ENCODE data around the gene HES4. TPM values are rescaled to one million over a fixed set of nuclear protein-coding genes. Genes with fewer than 3 reads are reported as not detected.

Gene HES4
- total RNA-seq, 3 donors from 2014 or later: 8.3 to 36.4 (median 34.2) TPM

DNA sequence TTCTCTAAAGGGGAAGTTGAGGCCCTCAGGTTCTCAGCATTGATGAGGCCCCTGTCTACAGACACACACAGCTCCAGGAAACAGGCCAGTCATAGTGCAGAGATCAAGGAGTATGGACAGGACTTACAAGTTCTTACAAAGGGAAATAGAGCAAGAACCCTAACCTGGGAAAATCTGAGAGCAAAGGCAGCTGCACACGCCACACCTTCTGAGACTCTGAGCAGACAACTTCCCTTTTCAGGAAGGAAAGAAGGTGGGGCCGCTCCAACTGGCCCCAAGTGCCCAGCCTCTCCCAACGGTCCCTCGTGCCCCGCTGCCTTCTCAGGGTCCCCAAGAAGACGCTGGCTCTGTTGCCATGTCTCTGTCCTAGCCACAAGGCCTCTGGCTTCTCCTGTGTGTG is 44.4 kb downstream of the HES4 start:
- H3K36me3 ChIP-seq: peaks cover 7% of the 10 kb centered on the region
- H3K9me3 ChIP-seq: no peaks in the 10 kb centered on the region
- TF ChIP-seq, protein P1, sequence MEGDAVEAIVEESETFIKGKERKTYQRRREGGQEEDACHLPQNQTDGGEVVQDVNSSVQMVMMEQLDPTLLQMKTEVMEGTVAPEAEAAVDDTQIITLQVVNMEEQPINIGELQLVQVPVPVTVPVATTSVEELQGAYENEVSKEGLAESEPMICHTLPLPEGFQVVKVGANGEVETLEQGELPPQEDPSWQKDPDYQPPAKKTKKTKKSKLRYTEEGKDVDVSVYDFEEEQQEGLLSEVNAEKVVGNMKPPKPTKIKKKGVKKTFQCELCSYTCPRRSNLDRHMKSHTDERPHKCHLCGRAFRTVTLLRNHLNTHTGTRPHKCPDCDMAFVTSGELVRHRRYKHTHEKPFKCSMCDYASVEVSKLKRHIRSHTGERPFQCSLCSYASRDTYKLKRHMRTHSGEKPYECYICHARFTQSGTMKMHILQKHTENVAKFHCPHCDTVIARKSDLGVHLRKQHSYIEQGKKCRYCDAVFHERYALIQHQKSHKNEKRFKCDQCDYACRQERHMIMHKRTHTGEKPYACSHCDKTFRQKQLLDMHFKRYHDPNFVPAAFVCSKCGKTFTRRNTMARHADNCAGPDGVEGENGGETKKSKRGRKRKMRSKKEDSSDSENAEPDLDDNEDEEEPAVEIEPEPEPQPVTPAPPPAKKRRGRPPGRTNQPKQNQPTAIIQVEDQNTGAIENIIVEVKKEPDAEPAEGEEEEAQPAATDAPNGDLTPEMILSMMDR (IDR thresholded peaks at IDR 0.05): no peak
- TF ChIP-seq POLR2A (IDR thresholded peaks at IDR 0.05) (no peak), POLR2AphosphoS5 (IDR thresholded peaks at IDR 0.05) (no peak)
- DNase-seq (ENCODE audit: low spot score in 2 of 2): no peak
- H3K27me3 ChIP-seq: no peaks in the 10 kb centered on the region
- no peak overlapping the region for H3K27ac ChIP-seq
- intact Hi-C loops (cut with DNase I; ENCODE audit: low total_unique reads): no loop called here
- peaks cover 0 to 13% of the 10 kb centered on the region in 2 donors for H3K4me1 ChIP-seq
- no peak overlapping the region for H3K4me3 ChIP-seq

DNA sequence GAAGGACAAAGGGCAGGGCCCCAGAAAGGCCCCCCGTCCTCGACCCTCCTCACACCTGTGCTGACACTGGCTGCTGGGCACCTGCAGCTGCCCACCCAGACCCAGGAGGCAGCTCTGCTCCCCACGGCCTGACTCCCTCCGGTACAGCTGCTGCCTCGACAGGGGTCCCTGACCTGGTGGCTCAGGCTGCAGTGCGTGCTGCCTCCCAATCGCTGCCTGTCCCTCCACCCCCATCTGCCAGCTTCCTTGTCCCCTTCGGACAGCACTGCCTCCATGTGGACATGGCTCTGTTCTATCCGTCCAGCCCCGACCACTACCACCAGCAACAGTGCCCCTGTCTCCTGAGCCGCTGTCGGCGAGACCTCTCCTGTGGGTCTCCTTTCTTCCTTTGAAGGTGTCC is 45.0 kb downstream of the HES4 start:
- Histone ChIP-seq H3K4me3 (no peak overlapping the region), H3K27ac (no peak overlapping the region), H3K36me3 (peaks cover 7% of the 10 kb centered on the region), H3K4me1 (peaks cover 0 to 13% of the 10 kb centered on the region in 2 donors), H3K27me3 (no peaks in the 10 kb centered on the region), H3K9me3 (no peaks in the 10 kb centered on the region)
- DNase-seq (ENCODE audit: low spot score in 2 of 2): no peak
- intact Hi-C loops (cut with DNase I; ENCODE audit: low total_unique reads): loop anchor here (1.0 kb wide), 1 partner anchor 42 kb away; no protein-coding TSS in a partner anchor
- TF ChIP-seq POLR2AphosphoS5 (IDR thresholded peaks at IDR 0.05) (no peak), POLR2A (IDR thresholded peaks at IDR 0.05) (no peak)
- TF ChIP-seq, protein P1 (IDR thresholded peaks at IDR 0.05): no peak

DNA sequence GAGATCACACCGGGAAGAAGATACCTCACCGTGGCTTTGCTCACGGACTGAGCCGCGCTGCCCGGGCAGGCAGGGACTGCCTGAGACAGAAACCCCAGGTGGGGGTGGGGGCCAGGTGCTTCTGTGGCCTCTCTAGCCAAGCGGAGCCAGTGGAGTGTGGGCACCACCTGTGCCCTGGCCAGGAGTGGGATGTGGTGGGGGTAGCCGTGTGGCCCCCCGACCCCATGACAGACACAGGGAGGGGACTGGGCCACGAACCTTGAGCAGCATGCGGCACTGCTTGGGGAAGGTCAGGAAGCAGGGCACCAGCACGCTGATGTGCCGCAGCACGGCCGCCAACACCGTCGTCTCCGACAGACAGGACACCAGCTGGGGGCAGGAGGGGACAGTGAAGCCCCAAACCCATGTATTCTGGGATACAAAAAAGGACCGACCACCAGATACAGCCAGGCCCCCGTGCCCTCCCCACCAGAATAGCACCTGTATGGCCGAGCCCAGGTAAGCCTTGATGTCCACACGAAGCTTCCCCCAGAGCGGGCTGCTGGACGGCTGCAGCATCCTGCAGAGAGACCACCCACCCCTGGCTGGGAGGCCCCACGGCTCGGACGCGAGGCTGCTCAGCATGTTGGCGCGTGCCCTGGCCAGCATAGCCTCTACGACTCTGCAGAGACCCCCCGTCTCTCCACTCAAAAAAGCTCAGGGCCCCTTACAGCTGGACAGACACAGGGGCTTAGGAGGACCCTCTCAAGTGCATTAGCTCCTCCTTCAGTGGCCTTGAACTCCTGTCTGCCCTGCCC is 46.2 kb downstream of the HES4 start:
- no peak overlapping the region for H3K27ac ChIP-seq
- peaks cover 0 to 13% of the 10 kb centered on the region in 2 donors for H3K4me1 ChIP-seq
- intact Hi-C loops (cut with DNase I; ENCODE audit: low total_unique reads): loop anchor here (1.0 kb wide), 1 partner anchor 44 kb away; no protein-coding TSS in a partner anchor
- H3K36me3 ChIP-seq: peaks cover 7% of the 10 kb centered on the region
- no peak for DNase-seq (ENCODE audit: low spot score in 2 of 2)
- H3K9me3 ChIP-seq: no peaks in the 10 kb centered on the region
- no peak for TF ChIP-seq POLR2A (IDR thresholded peaks at IDR 0.05)
- TF ChIP-seq, protein P1 (IDR thresholded peaks at IDR 0.05): no peak
- TF ChIP-seq POLR2AphosphoS5 (IDR thresholded peaks at IDR 0.05): no peak
- no peaks in the 10 kb centered on the region for H3K27me3 ChIP-seq
- H3K4me3 ChIP-seq: no peak overlapping the region

DNA sequence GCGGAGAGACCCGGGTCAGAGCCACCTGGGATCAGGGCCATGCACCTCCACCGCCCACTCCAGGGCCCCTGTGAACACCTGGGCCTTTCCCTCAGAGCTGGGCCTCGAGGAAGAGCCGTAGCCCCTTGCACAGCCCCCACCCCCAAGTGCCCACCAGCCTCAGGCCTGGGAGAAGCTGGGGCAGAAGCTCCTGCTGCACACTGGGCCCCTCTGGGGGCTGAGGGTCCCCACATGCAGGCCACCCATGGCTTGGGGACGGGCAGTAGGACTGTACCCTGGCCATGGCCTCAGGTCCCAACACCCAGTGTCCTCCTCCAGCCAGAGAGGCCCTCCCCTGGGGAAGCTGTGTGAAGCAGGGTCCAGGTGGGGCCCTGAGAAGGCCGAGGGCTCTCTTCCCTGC is 47.3 kb downstream of the HES4 start:
- Histone ChIP-seq H3K27me3 (no peaks in the 10 kb centered on the region), H3K4me1 (peaks cover 0 to 5% of the 10 kb centered on the region in 2 donors), H3K36me3 (peaks cover 10% of the 10 kb centered on the region), H3K27ac (no peak overlapping the region), H3K9me3 (no peaks in the 10 kb centered on the region), H3K4me3 (no peak overlapping the region)
- DNase-seq (ENCODE audit: low spot score in 2 of 2): no peak
- TF ChIP-seq, protein P1 (IDR thresholded peaks at IDR 0.05): no peak
- TF ChIP-seq POLR2AphosphoS5 (IDR thresholded peaks at IDR 0.05) (no peak), POLR2A (IDR thresholded peaks at IDR 0.05) (no peak)
- intact Hi-C loops (cut with DNase I; ENCODE audit: low total_unique reads): no loop called here

DNA sequence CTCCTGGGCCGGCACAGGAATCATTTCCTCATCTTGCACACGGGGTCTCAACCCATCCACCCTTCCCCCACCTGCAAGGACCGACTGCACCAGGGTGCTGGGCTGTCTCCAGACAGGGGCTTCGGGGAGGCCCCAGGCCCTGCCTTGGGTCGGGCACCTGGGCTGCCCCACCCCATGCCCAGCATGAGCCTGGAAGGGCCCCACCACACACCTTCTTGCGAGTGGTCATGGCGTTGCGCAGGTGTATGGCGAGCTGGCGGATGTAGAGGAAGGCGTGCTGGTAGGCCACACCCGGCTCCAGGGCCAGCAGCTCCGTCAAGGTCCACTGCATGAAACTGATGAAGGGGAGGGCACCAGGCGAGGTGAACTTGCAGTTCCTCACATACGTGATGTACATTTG is 47.7 kb downstream of the HES4 start:
- no peaks in the 10 kb centered on the region for H3K9me3 ChIP-seq
- no peak for TF ChIP-seq POLR2AphosphoS5 (IDR thresholded peaks at IDR 0.05)
- no peak for TF ChIP-seq POLR2A (IDR thresholded peaks at IDR 0.05)
- TF ChIP-seq, protein P1 (IDR thresholded peaks at IDR 0.05): no peak
- H3K27me3 ChIP-seq: no peaks in the 10 kb centered on the region
- no peak overlapping the region for H3K4me3 ChIP-seq
- H3K36me3 ChIP-seq: peaks cover 13% of the 10 kb centered on the region
- intact Hi-C loops (cut with DNase I; ENCODE audit: low total_unique reads): no loop called here
- no peak for DNase-seq (ENCODE audit: low spot score in 2 of 2)
- peaks cover 0 to under 1% of the 10 kb centered on the region in 2 donors for H3K4me1 ChIP-seq
- H3K27ac ChIP-seq: no peak overlapping the region

Data from breast epithelium (tissue), 4 donors.